Measurements from ENCODE around the gene SUSD6.

Gene SUSD6

DNA sequence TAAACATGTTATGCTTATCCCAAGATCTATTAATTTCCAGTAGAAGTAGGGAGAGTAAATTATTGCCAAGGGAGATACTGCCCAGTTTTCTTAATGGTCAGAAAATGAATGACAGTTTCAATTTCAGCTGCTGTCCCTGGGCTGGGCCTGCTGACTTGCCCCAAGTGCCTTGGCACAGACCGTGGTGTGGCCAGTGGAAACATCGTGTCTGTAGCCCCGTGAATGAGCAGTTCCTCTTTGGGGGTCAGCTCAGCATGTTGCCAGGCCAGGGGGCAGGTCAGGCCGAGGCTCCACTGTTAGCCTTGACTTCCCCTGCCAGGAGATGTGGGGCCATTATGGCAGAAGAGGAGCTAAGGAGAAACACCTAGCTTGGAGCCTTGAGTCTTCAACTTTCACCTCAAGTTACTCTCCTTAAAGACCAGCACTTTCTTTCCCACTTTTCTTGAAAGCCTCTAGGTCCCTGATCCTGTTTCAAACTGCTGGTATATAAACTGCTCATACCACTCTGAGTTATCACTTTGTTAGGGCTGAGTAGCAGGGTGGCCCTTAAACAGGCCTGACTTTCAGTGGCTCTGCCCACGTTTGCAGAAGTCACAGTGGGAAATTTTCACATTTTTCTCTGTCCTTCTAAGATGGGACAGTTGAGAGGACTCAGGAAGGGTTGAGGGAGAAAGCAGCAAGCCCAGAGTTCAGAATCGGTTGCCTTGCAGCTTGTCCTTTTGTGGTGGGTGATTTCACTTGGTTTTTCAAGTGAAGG lies 73.2 kb downstream of the SUSD6 start:
- Histone ChIP-seq H3K9ac (ENCODE audit: low read depth, low read length) (no peak overlapping the region), H3K9me3 (ENCODE audit: control insufficient read depth, insufficient read depth, low read length) (no peaks in the 10 kb centered on the region), H3K27me3 (ENCODE audit: control insufficient read depth, insufficient read depth, low read length) (no peaks in the 10 kb centered on the region), H3K4me3 (ENCODE audit: low read depth, low read length) (no peak overlapping the region), H3K36me3 (ENCODE audit: control insufficient read depth, insufficient read depth, low read length) (no peaks in the 10 kb centered on the region), H3K4me1 (ENCODE audit: control insufficient read depth, insufficient read depth, low read length) (no peaks in the 10 kb centered on the region)

DNA sequence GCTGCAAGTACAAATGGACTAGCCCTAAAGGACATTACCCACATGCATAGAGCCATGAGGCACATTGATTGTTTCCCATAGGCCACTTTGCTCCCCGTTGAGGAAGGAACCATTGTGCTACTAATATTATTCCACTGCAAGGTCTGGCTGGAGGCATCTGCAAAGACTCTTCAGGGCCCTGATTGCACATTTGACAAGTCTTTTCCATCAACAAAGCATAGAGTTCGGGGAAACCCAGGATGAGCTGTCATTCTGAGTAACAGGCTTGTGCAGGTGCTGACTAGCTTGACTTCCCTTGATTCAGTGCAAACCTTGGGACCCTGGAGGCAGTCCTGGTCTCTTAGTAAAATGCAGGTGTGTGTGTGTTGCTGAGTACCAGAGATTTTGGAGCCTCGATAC lies 73.8 kb downstream of the SUSD6 start:
- no peaks in the 10 kb centered on the region for H3K36me3 ChIP-seq (ENCODE audit: control insufficient read depth, insufficient read depth, low read length)
- no peaks in the 10 kb centered on the region for H3K4me1 ChIP-seq (ENCODE audit: control insufficient read depth, insufficient read depth, low read length)
- no peak overlapping the region for H3K4me3 ChIP-seq (ENCODE audit: low read depth, low read length)
- no peak overlapping the region for H3K9ac ChIP-seq (ENCODE audit: low read depth, low read length)
- no peaks in the 10 kb centered on the region for H3K27me3 ChIP-seq (ENCODE audit: control insufficient read depth, insufficient read depth, low read length)
- no peaks in the 10 kb centered on the region for H3K9me3 ChIP-seq (ENCODE audit: control insufficient read depth, insufficient read depth, low read length)

DNA sequence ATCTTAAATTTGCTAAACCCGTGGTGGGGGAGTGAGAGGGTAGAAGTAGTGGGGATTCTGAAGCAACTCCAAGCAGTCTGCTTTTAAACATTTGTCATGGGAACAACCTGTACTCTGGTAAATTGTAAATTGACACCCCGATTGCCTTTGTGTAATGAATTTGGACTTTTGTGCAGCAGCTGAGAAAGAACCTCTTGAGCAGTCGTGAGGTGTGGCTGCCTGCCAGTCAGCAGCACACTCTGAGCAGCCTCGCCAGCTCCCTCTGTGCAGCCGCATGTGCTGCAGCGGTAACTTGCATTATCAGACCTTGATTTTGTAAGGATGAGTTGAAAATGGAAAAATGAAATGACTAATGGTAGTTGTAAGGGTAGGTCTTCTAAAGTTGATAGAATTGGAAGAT lies 74.3 kb downstream of the SUSD6 start:
- H3K9me3 ChIP-seq (ENCODE audit: control insufficient read depth, insufficient read depth, low read length): no peaks in the 10 kb centered on the region
- H3K27me3 ChIP-seq (ENCODE audit: control insufficient read depth, insufficient read depth, low read length): no peaks in the 10 kb centered on the region
- no peak overlapping the region for H3K9ac ChIP-seq (ENCODE audit: low read depth, low read length)
- no peaks in the 10 kb centered on the region for H3K4me1 ChIP-seq (ENCODE audit: control insufficient read depth, insufficient read depth, low read length)
- no peaks in the 10 kb centered on the region for H3K36me3 ChIP-seq (ENCODE audit: control insufficient read depth, insufficient read depth, low read length)
- no peak overlapping the region for H3K4me3 ChIP-seq (ENCODE audit: low read depth, low read length)

DNA sequence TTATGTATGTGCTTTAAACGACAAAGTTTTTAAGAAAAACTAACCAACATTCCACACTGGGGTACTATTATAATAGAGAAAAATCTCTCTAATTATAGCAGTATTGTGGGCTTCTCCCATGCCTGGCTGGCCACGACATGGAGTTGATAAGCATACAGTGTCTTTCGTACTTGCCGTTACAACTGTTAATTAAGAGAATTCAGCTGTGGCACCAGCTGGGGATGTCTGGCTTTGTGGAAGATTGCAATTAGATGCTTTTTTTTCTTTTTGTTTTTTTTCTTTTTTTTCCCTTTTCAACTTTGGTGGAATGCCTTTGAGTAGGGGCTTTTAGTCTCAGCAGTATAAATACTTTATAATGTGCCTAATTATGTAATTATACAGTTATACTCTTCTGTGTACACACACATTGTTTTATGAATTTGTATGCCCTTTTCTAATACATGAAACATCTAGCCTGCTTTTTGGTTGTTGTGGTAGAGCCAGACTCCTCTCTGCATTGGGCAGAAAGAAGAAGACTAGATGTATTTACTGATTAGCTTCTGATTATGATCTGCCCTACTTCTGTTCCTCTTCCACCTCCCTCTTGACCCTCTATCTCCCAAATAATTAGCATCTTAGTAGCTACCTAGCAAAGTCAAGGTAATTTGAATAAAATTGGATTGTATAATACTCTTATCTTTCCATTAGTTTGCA lies 76.4 kb downstream of the SUSD6 start:
- Histone ChIP-seq H3K4me3 (ENCODE audit: low read depth, low read length) (no peak overlapping the region), H3K27me3 (ENCODE audit: control insufficient read depth, insufficient read depth, low read length) (no peaks in the 10 kb centered on the region), H3K4me1 (ENCODE audit: control insufficient read depth, insufficient read depth, low read length) (no peaks in the 10 kb centered on the region), H3K9me3 (ENCODE audit: control insufficient read depth, insufficient read depth, low read length) (no peaks in the 10 kb centered on the region), H3K9ac (ENCODE audit: low read depth, low read length) (no peak overlapping the region), H3K36me3 (ENCODE audit: control insufficient read depth, insufficient read depth, low read length) (no peaks in the 10 kb centered on the region)

DNA sequence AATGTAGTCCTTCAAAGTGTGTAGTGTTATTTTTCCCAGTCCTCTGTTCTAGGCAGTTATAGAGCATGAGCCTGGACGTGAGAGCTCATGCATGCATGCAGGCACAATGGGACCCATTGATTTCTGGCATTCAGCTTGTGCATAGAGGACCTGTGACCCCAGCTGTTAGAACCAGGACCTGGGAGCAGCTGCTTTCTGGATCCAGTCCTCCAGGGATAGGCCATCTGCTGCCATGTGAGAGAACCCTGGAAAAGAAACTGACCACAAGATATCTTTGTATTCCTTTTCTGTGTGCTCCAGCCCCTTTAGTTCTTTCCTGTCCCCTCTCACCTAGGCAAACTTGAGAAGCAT lies 76.9 kb downstream of the SUSD6 start:
- Histone ChIP-seq H3K27me3 (ENCODE audit: control insufficient read depth, insufficient read depth, low read length) (no peaks in the 10 kb centered on the region), H3K9me3 (ENCODE audit: control insufficient read depth, insufficient read depth, low read length) (no peaks in the 10 kb centered on the region), H3K4me3 (ENCODE audit: low read depth, low read length) (no peak overlapping the region), H3K9ac (ENCODE audit: low read depth, low read length) (no peak overlapping the region), H3K36me3 (ENCODE audit: control insufficient read depth, insufficient read depth, low read length) (no peaks in the 10 kb centered on the region), H3K4me1 (ENCODE audit: control insufficient read depth, insufficient read depth, low read length) (no peaks in the 10 kb centered on the region)

DNA sequence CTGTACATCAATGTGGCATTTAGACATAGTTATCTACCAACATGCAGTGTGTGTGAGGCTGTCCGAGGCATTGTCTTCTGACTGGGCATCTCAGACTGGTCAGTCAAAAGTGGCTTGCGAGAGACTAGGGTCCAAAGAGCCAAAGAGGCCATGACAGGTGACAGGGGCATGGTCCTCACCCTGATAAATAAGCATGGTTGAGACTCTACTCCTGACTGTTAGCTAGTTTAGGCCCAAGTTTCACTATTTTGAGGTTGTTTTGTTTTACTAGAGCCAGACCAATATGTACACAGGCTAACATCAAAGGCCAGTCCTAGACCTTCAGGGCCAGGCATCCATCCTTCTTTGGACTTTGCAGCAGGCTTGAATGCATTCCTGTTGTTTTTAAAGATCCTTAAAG lies 78.6 kb downstream of the SUSD6 start:
- no peaks in the 10 kb centered on the region for H3K4me1 ChIP-seq (ENCODE audit: control insufficient read depth, insufficient read depth, low read length)
- H3K9me3 ChIP-seq (ENCODE audit: control insufficient read depth, insufficient read depth, low read length): no peaks in the 10 kb centered on the region
- no peak overlapping the region for H3K4me3 ChIP-seq (ENCODE audit: low read depth, low read length)
- no peak overlapping the region for H3K9ac ChIP-seq (ENCODE audit: low read depth, low read length)
- H3K36me3 ChIP-seq (ENCODE audit: control insufficient read depth, insufficient read depth, low read length): no peaks in the 10 kb centered on the region
- H3K27me3 ChIP-seq (ENCODE audit: control insufficient read depth, insufficient read depth, low read length): no peaks in the 10 kb centered on the region

DNA sequence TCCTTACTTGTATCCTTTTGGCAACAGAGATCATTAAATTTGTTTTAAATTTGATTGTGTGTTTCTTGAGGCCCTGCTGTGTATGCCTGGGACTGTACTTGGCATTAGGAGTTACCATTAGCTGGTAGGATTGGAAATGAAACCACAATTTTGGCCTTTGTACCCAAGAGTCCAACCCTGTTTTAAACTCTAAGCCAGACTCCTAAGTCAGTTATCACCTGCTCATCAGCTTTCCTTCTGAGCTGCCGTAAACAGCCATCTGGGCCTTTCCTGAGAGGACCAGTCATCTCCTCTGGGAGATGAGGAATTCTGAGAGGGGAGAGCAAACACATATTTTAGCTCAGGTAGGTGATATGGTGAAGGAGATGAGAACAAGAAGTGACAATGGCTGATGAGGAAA lies 81.2 kb downstream of the SUSD6 start:
- no peaks in the 10 kb centered on the region for H3K4me1 ChIP-seq (ENCODE audit: control insufficient read depth, insufficient read depth, low read length)

DNA sequence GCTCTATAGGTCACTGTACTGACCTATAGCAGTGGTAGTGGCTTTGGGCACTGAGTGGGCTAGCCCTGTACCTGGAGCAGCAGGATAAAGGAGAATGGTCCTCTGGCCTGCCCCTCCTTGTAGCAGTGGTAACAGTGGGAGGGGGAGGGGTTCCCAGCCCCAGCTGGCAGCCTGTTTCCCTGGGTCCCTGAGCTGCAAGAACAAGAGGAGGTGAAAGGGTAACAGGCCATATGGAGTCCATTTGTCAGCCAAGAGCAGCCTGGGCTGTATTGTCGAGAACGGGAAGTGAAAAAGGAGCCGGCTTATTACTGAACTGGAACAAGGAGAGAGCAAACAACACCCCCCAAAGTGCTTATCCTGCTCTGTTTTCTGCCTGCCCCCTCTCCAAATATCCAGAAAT lies 81.7 kb downstream of the SUSD6 start:
- Histone ChIP-seq H3K4me3 (ENCODE audit: low read depth, low read length) (no peak overlapping the region), H3K4me1 (ENCODE audit: control insufficient read depth, insufficient read depth, low read length) (no peaks in the 10 kb centered on the region), H3K9me3 (ENCODE audit: control insufficient read depth, insufficient read depth, low read length) (no peaks in the 10 kb centered on the region), H3K27me3 (ENCODE audit: control insufficient read depth, insufficient read depth, low read length) (no peaks in the 10 kb centered on the region), H3K36me3 (ENCODE audit: control insufficient read depth, insufficient read depth, low read length) (no peaks in the 10 kb centered on the region), H3K9ac (ENCODE audit: low read depth, low read length) (no peak overlapping the region)

More for the DNA sequence above, 81.2 kb downstream of the SUSD6 start:
- H3K27me3 ChIP-seq (ENCODE audit: control insufficient read depth, insufficient read depth, low read length): no peaks in the 10 kb centered on the region
- H3K9me3 ChIP-seq (ENCODE audit: control insufficient read depth, insufficient read depth, low read length): no peaks in the 10 kb centered on the region
- no peak overlapping the region for H3K9ac ChIP-seq (ENCODE audit: low read depth, low read length)
- no peak overlapping the region for H3K4me3 ChIP-seq (ENCODE audit: low read depth, low read length)
- H3K36me3 ChIP-seq (ENCODE audit: control insufficient read depth, insufficient read depth, low read length): no peaks in the 10 kb centered on the region

DNA sequence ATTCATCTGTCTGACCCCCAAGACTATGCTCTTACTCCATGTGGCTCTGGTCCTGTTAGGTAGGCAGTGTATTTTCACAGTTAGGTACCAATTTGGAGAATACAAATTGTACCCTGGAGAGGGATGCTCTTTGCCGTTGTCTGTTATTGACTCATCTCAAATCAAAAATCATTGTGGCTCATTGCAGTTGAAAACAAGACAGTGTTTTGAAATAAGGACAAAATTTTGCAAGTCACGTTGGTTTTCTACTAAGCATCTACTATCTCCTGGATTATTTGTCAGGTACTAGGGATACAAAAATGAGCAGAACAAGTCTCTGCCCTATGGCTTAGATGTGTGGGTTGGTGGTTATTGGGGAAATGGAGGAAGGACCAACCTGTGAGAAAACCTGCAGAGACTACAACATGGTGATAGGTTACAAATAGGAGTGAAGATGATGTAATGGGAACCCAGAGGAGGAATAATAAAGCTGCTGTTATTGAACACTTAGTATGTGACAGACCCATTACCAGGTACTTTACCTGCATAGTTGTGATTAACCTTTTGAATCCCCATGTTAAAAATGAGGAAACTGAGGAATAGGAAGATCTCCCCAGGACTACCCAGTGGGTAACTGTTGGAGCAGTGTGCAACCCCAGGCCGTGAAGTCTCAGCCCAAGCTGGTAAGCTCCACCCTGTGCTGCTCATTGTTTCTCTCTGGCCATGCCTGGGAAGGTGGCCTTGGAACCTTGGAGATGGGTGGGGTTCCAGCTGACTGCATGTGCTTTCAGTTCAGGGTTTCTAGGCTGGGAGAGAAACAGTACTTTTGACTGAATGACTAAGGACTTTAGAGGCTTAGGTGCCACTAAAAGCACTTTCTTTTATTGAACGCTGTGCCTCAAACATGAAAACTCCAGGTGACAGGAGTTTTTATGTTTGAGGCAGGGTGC lies 82.7 kb downstream of the SUSD6 start:
- H3K4me3 ChIP-seq (ENCODE audit: low read depth, low read length): no peak overlapping the region
- no peaks in the 10 kb centered on the region for H3K4me1 ChIP-seq (ENCODE audit: control insufficient read depth, insufficient read depth, low read length)
- no peaks in the 10 kb centered on the region for H3K36me3 ChIP-seq (ENCODE audit: control insufficient read depth, insufficient read depth, low read length)
- no peaks in the 10 kb centered on the region for H3K27me3 ChIP-seq (ENCODE audit: control insufficient read depth, insufficient read depth, low read length)
- H3K9me3 ChIP-seq (ENCODE audit: control insufficient read depth, insufficient read depth, low read length): no peaks in the 10 kb centered on the region
- H3K9ac ChIP-seq (ENCODE audit: low read depth, low read length): no peak overlapping the region

DNA sequence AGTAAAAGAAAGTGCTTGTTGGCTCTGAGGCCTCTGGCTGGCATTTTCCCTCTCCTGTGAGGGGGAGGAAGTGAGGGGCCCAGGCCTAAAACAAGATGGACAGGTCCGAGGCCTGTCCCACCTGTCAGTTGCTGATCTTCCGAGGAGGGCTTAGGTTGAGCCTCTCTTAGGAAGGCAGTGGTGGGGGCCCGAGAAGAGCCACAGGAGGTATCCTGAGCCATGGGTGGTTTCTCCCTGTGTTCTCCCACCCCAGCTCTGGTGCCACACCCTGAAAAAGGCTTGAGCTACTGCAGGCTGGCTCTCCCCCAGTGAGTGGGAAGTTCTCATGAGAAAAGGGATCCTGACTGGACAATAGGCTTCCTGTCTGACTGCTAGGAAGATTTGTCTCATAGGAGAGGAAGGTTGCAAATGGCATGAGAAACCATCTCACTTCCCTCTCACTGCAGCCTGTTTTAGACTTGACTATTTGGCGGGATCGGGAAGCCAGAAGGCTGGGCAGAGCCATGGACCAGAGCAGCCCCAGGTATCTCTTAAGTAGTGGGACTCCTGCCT lies 83.4 kb downstream of the SUSD6 start:
- H3K4me3 ChIP-seq (ENCODE audit: low read depth, low read length): no peak overlapping the region

DNA sequence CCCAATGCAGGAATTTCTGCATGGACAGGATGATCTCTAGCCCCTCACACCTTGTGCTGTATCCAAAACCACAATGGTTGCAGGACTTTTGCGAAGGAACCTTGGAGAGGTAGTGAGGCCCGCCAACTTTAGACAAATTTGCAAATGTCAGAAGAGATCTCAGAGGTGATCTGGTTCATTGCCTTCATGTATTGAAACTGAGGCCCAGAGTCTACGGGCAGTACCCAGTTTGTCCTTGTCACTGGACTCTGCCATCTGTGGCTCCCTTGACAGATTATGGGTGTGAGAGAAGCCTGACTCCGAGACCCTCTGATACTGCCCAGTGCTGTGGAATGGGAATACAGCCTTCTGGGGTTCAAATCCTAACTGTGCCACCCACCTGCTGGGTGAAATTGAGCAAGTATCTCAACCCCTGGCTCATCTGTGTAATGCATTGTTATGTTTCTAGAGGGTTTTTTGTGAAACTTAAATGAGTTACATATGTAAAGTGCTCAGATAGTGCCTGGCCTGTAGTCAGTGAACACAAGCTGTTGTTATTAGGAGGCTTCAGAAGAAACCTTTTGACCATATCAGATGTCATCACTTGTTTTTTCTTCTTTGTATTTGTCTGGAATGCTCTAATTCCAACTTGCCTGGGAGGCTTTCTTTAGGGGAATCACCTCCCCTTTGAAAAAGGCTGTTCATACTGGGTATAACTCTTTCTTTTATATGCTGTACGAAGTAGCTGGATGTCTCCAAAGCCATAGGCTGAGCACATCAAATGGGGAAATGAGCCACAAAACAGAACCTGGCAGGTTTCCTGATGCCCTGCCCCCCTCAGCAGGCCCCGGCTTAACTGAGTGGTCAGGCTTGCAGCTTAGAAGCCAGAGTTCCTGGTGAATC lies 84.2 kb downstream of the SUSD6 start:
- H3K9ac ChIP-seq (ENCODE audit: low read depth, low read length): no peak overlapping the region
- H3K27me3 ChIP-seq (ENCODE audit: control insufficient read depth, insufficient read depth, low read length): no peaks in the 10 kb centered on the region
- no peak overlapping the region for H3K4me3 ChIP-seq (ENCODE audit: low read depth, low read length)
- no peaks in the 10 kb centered on the region for H3K4me1 ChIP-seq (ENCODE audit: control insufficient read depth, insufficient read depth, low read length)
- no peaks in the 10 kb centered on the region for H3K36me3 ChIP-seq (ENCODE audit: control insufficient read depth, insufficient read depth, low read length)
- H3K9me3 ChIP-seq (ENCODE audit: control insufficient read depth, insufficient read depth, low read length): no peaks in the 10 kb centered on the region

More for the DNA sequence above, 83.4 kb downstream of the SUSD6 start:
- no peak overlapping the region for H3K9ac ChIP-seq (ENCODE audit: low read depth, low read length)
- H3K36me3 ChIP-seq (ENCODE audit: control insufficient read depth, insufficient read depth, low read length): no peaks in the 10 kb centered on the region
- no peaks in the 10 kb centered on the region for H3K9me3 ChIP-seq (ENCODE audit: control insufficient read depth, insufficient read depth, low read length)
- no peaks in the 10 kb centered on the region for H3K4me1 ChIP-seq (ENCODE audit: control insufficient read depth, insufficient read depth, low read length)
- no peaks in the 10 kb centered on the region for H3K27me3 ChIP-seq (ENCODE audit: control insufficient read depth, insufficient read depth, low read length)
